NCI-H460 (cell line): ENCODE results near the gene PRMT5. TPM values are rescaled to one million over a fixed set of nuclear protein-coding genes. Genes with fewer than 3 reads are reported as not detected.
"Not testable (repeated sequence)": the region's sequence is repeated elsewhere in the genome, so short reads cannot be mapped to it uniquely, and the experiment has no call there.

ENCODE experiments used
- DNase-seq: peaks from one replicate; pipeline ENCODE4 v3.0.0-alpha.2; 2016; ENCODE audit warnings: low read depth; ENCODE audit errors: extremely low read depth
- polyA plus RNA-seq: library from polyadenylated mRNA; depleted of rRNA; stranded (reverse); fragments of >200 nt; gene quantifications from 2 replicates; pipeline ENCODE4 v1.2.3, GENCODE V29; 2014; cell fraction: nucleus; rRNA removed
- total RNA-seq: library from RNA; depleted of rRNA; stranded (reverse); fragments of >200 nt; shearing (Covaris generic); gene quantifications from 2 replicates; pipeline ENCODE4 v1.2.3, GENCODE V29; 2014; rRNA removed

PRMT5 gene
- 147 and 170 TPM in 2 replicates for total RNA-seq
- polyA plus RNA-seq = 119 and 179 TPM in 2 replicates

DNA sequence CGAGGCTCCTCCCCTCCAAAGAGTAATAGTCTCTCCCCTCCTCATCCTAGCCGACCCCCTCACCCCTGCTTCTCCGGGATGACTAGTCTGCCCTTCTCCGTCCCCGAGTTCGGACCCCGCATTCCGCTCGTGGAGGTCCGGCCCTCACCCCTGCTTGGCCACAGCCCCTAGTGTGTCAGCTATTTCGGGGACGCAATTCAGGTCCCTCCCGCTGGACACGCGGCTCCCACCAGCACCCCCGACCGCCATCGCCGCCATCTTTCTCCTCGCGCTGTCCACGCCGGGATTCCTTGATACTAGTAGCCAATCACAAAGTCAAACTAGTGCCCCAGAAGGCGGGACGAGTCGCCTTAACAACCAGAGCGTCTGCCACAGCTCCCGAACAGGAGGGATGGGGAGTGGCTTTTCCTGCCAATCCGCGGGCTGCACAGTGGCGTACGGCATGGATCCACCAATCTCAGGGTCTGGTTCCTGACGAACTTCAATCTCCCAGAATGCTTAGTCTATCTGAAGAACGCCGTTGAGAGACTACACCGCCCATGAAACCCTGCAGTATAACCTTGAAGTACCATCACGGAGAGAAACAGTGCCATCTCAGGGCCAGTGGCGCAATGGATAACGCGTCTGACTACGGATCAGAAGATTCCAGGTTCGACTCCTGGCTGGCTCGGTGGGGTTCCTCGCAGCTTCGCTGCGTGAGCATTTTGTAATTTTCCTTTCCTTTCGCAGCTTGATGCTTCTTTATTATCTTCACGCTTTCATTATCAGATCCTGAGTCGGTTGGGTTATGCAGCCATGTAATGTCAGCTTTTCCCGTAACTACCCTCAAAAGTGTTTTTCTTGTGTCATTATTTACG lies at the start of gene PRMT5:
PRMT5 (minus strand) TSS at position 273 of the 857 bp plus-strand sequence; CDS start at position 258, 15 bp downstream.
- DNase-seq = peak; percentile 100

GRCh38 chr14:22978487-22978837 lies 49.3 kb upstream of the PRMT5 start:
- no peak for DNase-seq

GRCh38 chr14:22977684-22978486 lies 48.7 kb upstream of the PRMT5 start:
- DNase-seq = peak; percentile 55

- DNase-seq = no peak
These were observed 48.2 kb upstream of the PRMT5 start for GRCh38 chr14:22977434-22977683.

- DNase-seq = peak; percentile 50
These were observed 47.7 kb upstream of the PRMT5 start for GRCh38 chr14:22976620-22977433.

DNA sequence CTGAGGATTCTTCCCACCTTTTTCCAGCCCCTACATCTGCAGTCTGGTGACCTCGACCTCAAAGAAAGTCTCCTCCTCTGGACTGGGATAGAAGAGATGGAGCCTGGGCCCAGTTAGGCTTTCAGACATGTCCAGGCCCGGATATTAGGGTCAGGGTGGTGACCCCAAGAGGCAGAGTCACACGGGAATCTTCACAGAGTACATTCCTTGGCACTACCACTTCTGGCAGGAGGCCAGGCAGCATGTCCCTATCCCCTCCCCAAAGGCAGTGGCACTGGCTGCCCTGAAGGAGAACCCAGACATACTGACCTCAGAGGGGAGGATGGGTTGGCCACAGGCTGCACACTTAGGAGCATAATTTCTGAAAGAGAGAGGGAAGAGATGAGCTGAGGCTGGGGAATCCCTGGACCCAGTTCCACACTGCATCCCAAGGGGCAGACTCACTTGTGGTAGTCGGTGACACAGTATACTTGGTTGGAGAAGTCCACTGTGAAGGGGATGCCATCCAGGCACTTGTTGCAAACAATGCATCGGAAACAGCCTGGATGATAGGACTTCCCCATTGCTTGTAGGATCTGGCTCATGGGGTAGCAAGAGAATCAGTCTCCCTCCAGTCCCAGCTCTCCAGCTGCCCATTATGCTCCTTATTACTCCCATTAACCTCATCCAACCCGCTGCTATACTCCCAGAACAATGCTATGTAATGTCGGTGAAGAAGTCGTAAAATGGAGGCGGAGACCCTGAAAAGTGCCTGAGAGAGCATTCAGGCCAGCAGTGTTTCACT lies 45.5 kb upstream of the PRMT5 start:
- no peak for DNase-seq

DNA sequence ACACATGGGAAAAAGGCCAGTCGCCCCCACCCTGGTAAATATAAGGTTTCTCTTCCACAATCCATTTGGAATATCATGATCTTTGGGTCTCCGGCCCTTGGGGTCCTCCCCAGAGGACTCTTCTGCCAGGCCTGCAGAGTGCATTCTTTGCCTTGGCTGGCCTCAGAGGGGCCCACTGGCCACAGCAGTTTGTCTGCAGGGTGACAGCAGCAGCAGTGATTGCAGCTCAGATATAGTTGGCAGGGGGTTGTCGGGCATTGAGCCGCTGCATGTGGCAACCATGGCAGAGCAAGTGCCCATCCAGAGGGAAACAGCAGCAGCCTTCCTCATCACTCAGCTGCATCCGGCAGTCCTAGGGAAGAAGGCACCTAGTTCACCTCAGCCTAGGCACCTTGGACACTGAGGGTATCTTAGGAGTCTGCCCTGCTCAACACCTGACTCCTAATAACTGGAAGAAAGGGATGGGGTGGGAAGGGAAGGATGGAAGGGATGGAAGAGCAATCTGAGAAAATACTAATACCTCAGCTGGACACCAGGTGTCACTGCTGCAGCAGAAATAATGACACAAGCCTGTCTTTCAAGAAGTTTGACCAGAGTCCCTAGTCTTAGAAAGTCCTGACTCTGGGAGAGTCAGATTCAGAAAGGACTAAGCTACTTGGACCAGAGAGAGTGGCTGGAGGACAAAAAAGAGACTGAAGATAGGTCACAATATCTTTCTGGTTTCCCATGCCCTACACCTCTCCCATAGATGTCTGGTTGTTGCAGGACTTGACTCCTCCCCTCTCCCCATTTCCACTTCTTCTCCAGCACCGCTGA lies 44.2 kb upstream of the PRMT5 start:
- peak; percentile 69 for DNase-seq

DNA sequence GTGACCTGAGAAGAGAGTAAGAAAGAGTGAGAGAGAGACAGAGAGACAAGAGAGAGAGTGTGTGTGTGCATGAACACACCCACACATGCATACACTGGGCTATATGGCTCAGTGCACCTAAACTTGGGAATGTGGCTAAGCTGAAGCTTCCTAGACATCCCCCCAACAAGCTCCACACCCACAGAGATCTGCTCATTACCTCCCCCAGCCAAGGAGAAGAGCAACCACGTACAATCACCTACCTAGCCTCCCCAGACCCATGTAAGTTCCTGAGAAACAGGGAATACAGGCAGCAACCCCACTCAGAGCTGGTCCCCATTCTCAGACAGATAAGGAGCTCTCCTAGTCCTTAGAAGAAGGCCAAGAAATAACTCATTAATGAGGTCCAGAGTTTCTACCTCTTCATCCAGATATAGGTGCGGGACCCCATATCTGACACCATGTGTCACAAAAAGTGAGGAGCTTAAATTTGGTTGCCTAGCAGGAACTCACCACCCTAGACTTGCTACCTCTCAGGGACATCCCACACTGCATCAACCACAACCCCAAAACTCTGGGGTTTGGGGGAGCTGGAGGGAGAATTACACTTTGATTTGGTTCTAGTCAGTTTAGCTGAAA lies 43.2 kb upstream of the PRMT5 start:
- no peak for DNase-seq

DNA sequence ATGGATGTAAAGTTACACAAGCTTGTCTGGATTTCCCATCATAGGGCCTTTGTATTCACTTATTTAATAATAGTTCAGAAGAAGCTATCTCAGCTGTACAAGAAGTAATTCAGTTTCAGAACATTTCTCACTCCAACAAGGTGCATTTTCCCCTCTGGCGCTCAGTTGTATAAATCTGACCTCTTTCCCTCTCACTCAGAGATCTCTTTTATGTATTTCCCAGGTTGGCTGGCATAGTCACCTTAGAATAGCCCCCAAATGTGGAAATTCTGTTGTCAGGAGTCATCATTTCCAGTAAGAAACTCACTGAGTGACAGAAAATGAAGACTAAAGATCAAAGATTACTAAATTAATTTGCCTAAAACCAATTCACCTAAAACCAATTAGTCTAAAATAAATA lies 42.0 kb upstream of the PRMT5 start:
- no peak for DNase-seq

DNA sequence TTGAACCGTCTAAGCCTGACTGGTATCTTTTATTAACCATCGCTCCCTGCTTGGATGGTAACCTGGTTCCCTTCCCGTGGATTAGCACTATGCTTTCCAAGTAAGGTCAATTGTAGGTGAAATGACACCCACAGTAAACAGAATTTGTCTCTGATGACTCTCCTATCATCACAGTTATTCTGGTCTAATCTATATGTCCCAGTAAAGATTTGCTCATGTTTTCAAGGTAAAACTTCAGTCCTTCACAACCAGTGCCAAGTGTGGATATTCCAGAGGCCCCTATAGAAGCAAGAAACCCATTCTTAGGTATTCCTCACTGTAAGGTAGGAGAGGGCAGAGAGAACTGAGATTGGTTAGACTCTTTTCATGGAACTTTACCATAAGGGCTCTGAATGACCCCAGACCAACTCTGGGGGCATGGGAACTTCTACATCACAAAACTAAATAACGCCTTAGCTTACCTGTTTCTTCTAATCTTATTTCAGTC lies 37.6 kb upstream of the PRMT5 start:
- no peak for DNase-seq

DNA sequence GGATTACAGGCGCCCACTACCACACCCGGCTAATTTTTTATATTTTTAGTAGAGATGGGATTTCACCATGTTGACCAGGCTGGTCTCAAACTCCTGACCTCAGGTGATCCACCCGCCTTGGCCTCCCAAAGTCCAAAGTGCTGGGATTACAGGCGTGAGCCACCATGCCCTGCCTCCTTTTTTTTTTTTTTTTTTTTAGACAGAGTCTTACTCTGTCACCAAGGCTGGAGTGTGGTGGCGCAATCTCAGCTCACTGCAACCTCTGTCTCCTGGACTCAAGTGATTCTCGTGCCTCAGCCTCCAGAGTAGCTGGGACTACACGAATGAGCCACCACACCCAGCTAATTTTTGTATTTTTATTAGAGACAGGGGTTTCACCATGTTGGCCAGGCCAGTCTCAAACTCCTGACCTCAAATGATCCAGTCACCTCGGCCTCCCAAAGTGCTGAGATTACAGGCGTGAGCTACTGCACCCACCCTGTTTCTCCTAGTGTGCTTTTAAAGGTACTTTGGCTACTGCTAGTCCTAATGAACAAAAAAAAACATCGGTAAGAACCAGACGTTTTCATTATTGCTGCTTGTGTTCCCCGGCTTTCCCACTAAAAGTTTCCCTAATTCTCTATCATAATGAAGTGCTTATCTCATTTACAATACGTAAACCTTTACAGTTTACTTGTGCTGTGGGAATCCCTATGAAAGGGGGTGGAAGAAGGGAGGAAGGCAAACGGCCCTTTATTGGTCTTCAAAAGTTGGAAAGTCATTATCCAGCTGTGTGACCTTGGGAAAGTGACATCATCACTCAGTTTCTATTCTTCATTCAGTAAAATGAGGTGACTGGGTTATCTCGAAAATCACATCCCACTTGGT lies 37.0 kb upstream of the PRMT5 start:
- not testable (repeated sequence) for DNase-seq

DNA sequence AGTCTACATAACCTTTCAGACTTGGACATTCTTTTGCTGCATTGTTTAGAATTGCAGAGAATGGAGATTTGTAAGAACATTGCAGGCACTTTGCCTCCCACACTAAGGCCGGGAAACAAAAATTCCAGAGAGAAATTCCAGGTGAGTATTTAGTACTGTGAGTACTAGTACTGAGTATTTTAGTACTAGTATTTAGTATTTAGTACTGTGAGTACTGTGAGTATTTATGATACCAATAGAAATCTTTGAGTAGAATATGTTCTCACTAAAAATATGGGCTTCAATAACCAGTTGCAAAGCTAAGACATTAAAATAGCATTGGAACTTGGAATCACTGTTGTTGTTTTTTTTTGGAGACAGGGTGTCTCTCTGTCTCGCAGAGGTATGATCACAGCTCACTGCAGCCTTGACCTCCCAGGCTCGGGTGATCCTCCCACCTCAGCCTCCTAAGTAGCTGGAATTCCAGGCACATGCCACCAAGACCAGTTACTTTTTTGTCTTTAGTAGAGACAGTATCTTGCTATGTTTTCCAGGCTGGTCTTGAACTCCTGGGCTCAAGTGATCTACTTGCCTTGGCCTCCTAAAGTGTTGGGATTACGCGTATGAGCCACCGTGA lies 33.0 kb upstream of the PRMT5 start:
- no peak for DNase-seq

DNA sequence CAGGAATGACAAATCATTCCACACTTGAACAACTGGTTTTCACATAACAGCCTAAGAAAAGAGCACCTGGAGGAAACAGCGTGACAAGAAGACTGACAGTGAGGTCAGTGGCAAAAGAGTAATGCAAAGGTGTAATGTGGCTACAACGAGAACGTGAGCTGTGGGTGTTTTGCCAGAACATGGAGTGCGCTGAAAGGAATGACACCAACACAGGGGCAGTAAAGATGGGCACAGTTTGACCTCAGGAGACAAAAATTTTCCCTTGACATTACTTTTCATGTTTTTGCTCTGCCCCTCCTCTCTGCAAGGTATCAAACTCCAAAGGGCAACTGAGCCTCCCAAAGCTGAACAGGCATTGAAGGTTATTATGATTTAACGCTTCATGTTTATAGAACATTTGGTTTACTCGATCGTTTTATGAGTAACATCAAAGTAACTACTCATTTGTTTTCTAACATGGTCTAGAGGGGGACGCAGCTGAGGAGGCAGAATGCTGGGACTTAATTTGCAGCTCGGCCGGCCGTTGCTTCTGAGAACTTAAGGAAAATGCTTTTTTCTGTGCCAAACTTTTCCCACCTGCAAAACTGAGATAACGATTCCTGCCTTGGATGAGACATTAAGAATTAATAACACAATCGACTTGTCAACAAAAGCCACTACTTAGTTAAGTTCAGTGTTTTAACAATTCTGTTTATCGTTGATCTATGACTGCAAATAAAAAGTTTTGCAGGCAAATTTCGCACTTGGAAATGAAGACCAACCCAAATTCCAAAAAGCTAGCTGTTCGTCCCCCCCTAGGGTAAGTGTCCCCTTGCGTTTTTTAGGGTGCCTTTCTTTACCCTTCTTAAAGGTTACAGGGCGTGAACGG lies 26.8 kb upstream of the PRMT5 start:
- DNase-seq = no peak

- no peak for DNase-seq
These were observed 23.2 kb upstream of the PRMT5 start for GRCh38 chr14:22952418-22952817.

GRCh38 chr14:22951795-22952194 lies 22.6 kb upstream of the PRMT5 start:
- DNase-seq = not testable (repeated sequence)

GRCh38 chr14:22945642-22946041 lies 16.5 kb upstream of the PRMT5 start:
- DNase-seq = no peak

DNA sequence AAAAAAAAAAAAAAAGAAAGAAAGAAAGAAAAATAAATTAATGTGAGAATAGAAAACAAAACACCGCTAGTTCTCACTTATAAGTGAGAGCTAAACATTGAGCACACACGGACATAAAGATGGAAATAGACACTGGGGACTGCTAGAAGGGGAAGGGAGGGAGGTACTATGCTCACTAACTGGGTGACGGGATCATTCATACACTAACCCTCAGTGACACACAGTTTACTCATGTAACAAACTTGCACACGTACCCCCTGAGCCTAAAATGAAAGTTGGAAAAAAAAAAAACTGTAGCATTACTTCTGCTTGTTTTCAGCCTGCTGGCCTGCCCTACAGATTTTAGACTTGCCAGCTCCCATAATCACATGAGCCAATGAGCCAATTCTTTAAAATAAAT lies 10.5 kb upstream of the PRMT5 start:
- no peak for DNase-seq
